Measurements from ENCODE around the gene DIPK1B. TPM values are rescaled to one million over a fixed set of nuclear protein-coding genes. Genes with fewer than 3 reads are reported as not detected.
"Not testable (repeated sequence)": the region's sequence is repeated elsewhere in the genome, so short reads cannot be mapped to it uniquely, and the experiment has no call there.

DIPK1B gene
- total and polyA plus RNA-seq, 7 experiments from 2014 or later, result 0.11 to 1.6 (median 0.46) TPM; not detected in 2

DNA sequence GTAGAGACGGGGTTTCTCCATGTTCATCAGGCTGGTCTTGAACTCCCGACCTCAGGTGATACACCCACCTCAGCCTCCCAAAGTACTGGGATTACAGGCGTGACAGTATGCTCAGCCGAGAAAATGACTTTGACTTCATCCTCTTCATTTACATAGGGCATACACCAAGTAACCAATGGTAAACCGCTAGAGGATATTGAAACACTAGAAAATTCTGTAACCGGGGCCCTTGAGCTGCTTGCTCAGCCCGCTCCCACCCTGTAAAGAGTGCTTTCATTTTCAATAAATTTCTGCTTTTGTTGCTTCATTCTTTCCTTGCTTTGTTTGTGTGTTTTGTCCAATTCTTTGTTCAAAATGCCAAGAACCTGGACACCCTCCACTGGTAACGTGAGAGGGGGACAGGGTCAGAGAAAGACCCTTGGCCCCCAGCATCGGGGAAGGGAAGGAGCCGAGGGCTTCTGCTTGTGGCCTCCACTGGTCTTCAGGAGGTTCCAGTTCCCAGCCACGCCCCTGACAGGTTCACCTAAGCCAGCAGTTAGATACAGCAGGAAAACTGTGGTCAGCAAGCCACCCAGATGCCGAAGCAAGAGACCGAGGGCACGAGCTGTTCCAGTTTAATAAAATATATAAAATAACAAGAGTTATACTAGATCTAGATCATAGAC, 53.5 kb downstream of the DIPK1B start:
- POLR2A ChIA-PET, ATAC-seq: not testable (repeated sequence)

DNA sequence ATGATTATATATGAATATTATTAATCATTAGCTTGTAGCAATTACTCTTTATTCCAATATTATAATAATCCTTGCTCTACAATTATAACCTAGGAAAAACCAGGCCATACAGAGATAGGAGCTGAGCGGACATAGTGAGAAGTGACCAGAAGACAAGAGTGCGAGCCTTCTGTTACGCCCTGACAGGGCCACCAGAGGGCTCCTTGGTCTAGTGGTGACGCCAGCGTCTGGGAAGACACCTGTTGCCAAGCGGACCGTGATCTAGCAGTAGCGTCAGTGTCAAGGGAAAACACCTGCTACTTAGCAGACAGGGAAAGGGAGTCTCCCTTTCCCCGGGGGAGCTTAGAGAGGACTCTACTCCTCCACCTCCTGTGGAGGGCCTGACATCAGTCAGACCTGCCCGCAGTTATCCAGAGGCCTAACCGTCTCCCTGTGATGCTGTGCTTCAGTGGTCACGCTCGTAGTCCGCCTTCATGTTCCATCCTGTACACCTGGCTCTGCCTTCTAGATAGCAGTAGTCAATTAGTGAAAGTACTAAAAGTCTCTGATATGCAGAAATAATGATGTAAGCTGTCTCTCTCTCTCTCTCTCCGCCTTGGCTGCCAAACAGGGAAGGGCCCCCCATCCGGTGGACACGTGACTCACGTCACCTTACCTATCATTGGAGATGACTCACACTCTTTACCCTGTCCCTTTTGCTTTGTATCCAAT, 54.2 kb downstream of the DIPK1B start:
- Mint-ChIP-seq H3K4me3 (peak overlapping the region in 2 of 10 donors; percentile 10 to 18), H3K27me3 (peaks cover 0 to 22% (median 13%) of the 10 kb centered on the region in 5 donors), H3K27ac (peak overlapping the region in 1 of 9 donors; percentile 16)
- H3K36me3 Mint-ChIP-seq; POLR2A ChIA-PET; H3K9me3 ChIP-seq (ENCODE audit: control insufficient read depth in 2 of 3, low read length in 3 of 3); H3K27me3 ChIP-seq (ENCODE audit: control insufficient read depth in 2 of 2, insufficient read depth in 2 of 2, low read length in 2 of 2); H3K9me3 Mint-ChIP-seq; CTCF ChIA-PET; intact Hi-C loops (cut with micrococcal nuclease); H3K4me1 Mint-ChIP-seq; H3K27ac ChIP-seq (ENCODE audit: low read depth, low read length); ATAC-seq; H3K4me3 ChIP-seq (ENCODE audit: low read length); H3K4me1 ChIP-seq (ENCODE audit: control insufficient read depth in 2 of 2, insufficient read depth in 2 of 2, low read length in 2 of 2); H3K36me3 ChIP-seq (ENCODE audit: control insufficient read depth in 2 of 3, insufficient read depth in 3 of 3, low read length in 3 of 3): not testable (repeated sequence)
- peak in 1 of 9 donors; percentile 51 for DNase-seq

More for the DNA sequence above, 53.5 kb downstream of the DIPK1B start:
- H3K36me3 Mint-ChIP-seq; H3K9me3 ChIP-seq (ENCODE audit: control insufficient read depth in 2 of 3, low read length in 3 of 3); H3K9me3 Mint-ChIP-seq; intact Hi-C loops (cut with micrococcal nuclease); H3K36me3 ChIP-seq (ENCODE audit: control insufficient read depth in 2 of 3, insufficient read depth in 3 of 3, low read length in 3 of 3); H3K4me3 Mint-ChIP-seq; H3K27ac Mint-ChIP-seq; H3K27ac ChIP-seq (ENCODE audit: low read depth, low read length); DNase-seq; CTCF ChIA-PET; H3K27me3 ChIP-seq (ENCODE audit: control insufficient read depth in 2 of 2, insufficient read depth in 2 of 2, low read length in 2 of 2); H3K4me3 ChIP-seq (ENCODE audit: low read length); H3K4me1 ChIP-seq (ENCODE audit: control insufficient read depth in 2 of 2, insufficient read depth in 2 of 2, low read length in 2 of 2): not testable (repeated sequence)
- Mint-ChIP-seq H3K4me1 (peaks cover 0 to 12% (median 0%) of the 10 kb centered on the region in 7 donors), H3K27me3 (peaks cover 1 to 22% (median 13%) of the 10 kb centered on the region in 5 donors)

DNA sequence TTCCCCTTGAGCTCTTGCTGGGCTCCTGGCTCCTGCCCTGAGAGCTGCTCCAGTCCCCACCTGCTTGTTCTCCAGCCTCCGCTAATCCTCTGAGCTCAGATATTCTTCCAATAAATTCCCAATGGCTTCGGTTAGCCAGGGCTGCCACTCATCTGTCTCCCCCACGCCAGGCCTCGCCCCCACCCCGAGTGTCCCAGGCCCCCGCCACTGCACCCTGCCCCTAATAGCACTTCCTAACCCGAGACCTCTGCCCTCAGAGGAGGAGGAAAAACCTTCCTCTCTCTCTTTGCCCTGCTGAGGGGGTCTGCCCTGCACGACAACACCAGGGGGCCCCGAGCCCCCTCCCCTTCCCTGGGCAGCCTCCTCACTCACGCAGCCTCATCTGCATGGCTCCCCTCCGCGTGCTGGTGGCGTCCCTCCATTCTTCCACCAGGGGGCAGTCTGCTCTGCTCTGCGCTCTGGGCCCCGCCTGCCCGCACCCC, 57.4 kb downstream of the DIPK1B start:
- ATAC-seq (peak; percentile 90), DNase-seq (peak in 7 of 9 donors; percentile 26 to 63 (median 37))
- Histone ChIP-seq H3K36me3 (ENCODE audit: control insufficient read depth in 2 of 3, insufficient read depth in 3 of 3, low read length in 3 of 3) (no peaks in the 10 kb centered on the region), H3K27ac (ENCODE audit: low read depth, low read length) (no peak overlapping the region), H3K4me3 (ENCODE audit: low read length) (no peak overlapping the region), H3K9me3 (ENCODE audit: control insufficient read depth in 2 of 3, low read length in 3 of 3) (peaks cover 0 to 10% (median 0%) of the 10 kb centered on the region in 3 experiments), H3K27me3 (ENCODE audit: control insufficient read depth in 2 of 2, insufficient read depth in 2 of 2, low read length in 2 of 2) (no peaks in the 10 kb centered on the region), H3K4me1 (ENCODE audit: control insufficient read depth in 2 of 2, insufficient read depth in 2 of 2, low read length in 2 of 2) (no peaks in the 10 kb centered on the region)
- peaks cover 0 to 22% (median 17%) of the 10 kb centered on the region in 5 donors for H3K27me3 Mint-ChIP-seq
- ChIA-PET CTCF (interaction anchor here (0.6 kb wide), 1 partner anchor 95 kb away, joined by 3 read pairs; no protein-coding TSS in a partner anchor), POLR2A (no interaction called here)
- H3K4me1 Mint-ChIP-seq, result peaks cover 0 to 10% (median 5%) of the 10 kb centered on the region in 7 donors
- peaks cover 0 to 11% (median 5%) of the 10 kb centered on the region in 11 donors for H3K9me3 Mint-ChIP-seq
- H3K36me3 Mint-ChIP-seq, result peaks cover 0 to 5% (median 0%) of the 10 kb centered on the region in 5 donors
- intact Hi-C loops (cut with micrococcal nuclease), result loop anchor here in 1 of 2 donors (2.0 kb wide), 1 partner anchor 15 kb away; no protein-coding TSS in a partner anchor
- H3K27ac Mint-ChIP-seq, result no peak overlapping the region
- H3K4me3 Mint-ChIP-seq, result peak overlapping the region in 2 of 10 donors; percentile 38 to 47

DNA sequence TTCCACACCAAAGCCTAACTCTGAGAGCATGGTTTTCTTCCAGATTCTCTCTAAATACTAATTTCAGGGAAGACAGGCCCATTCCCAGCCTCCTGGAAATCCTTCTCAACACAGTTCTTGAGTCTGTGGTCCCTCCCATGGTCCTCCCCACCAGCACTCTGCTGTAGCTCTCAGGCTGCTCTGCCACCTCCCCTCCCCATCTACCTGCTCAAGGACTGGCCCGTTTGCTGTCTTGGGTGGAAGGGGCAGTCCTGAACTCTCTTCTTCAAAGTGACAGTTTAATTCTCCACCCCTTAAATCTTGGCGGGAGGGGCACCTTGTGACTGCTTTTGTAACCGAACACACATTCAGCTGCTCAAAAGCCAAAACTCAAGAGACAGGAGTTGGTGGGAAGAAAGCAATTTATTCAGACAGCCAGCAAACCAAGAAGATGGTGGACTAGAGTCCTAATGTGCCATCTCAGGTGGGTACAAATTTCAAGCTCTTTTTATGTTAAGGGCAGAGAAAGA, 59.6 kb downstream of the DIPK1B start:
- no peaks in the 10 kb centered on the region for H3K27me3 ChIP-seq (ENCODE audit: control insufficient read depth in 2 of 2, insufficient read depth in 2 of 2, low read length in 2 of 2)
- peaks cover 0 to 11% (median 5%) of the 10 kb centered on the region in 11 donors for H3K9me3 Mint-ChIP-seq
- ATAC-seq (no peak), DNase-seq (no peak)
- no peak overlapping the region for H3K27ac ChIP-seq (ENCODE audit: low read depth, low read length)
- H3K27me3 Mint-ChIP-seq, result peaks cover 0 to 15% (median 12%) of the 10 kb centered on the region in 5 donors
- ChIA-PET CTCF (interaction anchor here (0.7 to 1.2 kb wide), 2 partner anchors 12 to 292 kb away, joined by 3 to 6 read pairs; no protein-coding TSS in a partner anchor), POLR2A (no interaction called here)
- peaks cover 0 to 5% (median 0%) of the 10 kb centered on the region in 5 donors for H3K36me3 Mint-ChIP-seq
- H3K4me1 Mint-ChIP-seq, result peaks cover 0 to 6% (median 3%) of the 10 kb centered on the region in 7 donors
- no peak overlapping the region for H3K27ac Mint-ChIP-seq
- H3K4me3 Mint-ChIP-seq, result no peak overlapping the region
- no peaks in the 10 kb centered on the region for H3K4me1 ChIP-seq (ENCODE audit: control insufficient read depth in 2 of 2, insufficient read depth in 2 of 2, low read length in 2 of 2)
- no peak overlapping the region for H3K4me3 ChIP-seq (ENCODE audit: low read length)
- H3K36me3 ChIP-seq (ENCODE audit: control insufficient read depth in 2 of 3, insufficient read depth in 3 of 3, low read length in 3 of 3), result no peaks in the 10 kb centered on the region
- peaks cover 0 to 10% (median 0%) of the 10 kb centered on the region in 3 experiments for H3K9me3 ChIP-seq (ENCODE audit: control insufficient read depth in 2 of 3, low read length in 3 of 3)
- intact Hi-C loops (cut with micrococcal nuclease), result loop anchor here in 1 of 2 donors (2.0 kb wide), 1 partner anchor 13 kb away; no protein-coding TSS in a partner anchor

DNA sequence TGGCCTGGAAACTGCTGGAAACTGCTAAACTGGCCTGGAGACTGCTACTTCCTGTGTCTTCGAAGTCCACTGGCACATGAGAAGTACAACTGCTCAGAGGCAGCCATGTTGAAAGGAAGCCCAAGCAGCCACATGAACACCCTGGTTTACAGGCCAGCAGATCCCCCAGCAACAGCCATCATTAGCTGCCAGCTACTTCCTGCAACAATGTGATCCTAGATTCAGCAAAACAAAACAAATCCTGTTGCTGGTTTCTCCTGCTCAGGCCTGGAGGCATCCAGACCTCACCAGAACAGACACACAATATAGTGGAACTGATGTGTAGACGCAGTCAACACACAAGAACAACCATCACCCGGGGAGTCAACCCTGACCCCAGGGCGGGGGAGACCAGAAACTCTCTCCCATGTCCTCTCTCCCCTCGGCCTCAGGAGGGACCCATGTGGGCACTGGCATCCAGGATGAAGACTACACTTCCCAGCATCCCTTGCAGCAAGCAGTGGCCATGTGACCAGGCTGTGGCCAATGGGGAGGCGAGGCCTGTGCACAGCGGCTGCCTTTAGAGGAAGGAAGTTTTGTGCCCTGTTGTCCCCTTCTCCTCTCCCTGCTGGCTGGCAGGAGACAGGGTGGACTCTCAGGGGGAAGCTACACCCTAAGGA, 61.1 kb downstream of the DIPK1B start:
- H3K9me3 Mint-ChIP-seq, result peaks cover 0 to 11% (median 5%) of the 10 kb centered on the region in 11 donors
- CTCF ChIA-PET, result no interaction called here

More for the DNA sequence above, 61.1 kb downstream of the DIPK1B start:
- Histone ChIP-seq H3K9me3 (ENCODE audit: control insufficient read depth in 2 of 3, low read length in 3 of 3) (peaks cover 0 to 10% (median 0%) of the 10 kb centered on the region in 3 experiments), H3K4me1 (ENCODE audit: control insufficient read depth in 2 of 2, insufficient read depth in 2 of 2, low read length in 2 of 2) (no peaks in the 10 kb centered on the region), H3K36me3 (ENCODE audit: control insufficient read depth in 2 of 3, insufficient read depth in 3 of 3, low read length in 3 of 3) (no peaks in the 10 kb centered on the region), H3K4me3 (ENCODE audit: low read length) (no peak overlapping the region), H3K27me3 (ENCODE audit: control insufficient read depth in 2 of 2, insufficient read depth in 2 of 2, low read length in 2 of 2) (no peaks in the 10 kb centered on the region), H3K27ac (ENCODE audit: low read depth, low read length) (no peak overlapping the region)
- DNase-seq, result no peak
- ATAC-seq, result peak; percentile 54
- Mint-ChIP-seq H3K27ac (no peak overlapping the region), H3K4me1 (peaks cover 0 to 6% (median 3%) of the 10 kb centered on the region in 7 donors), H3K4me3 (no peak overlapping the region), H3K27me3 (peaks cover 5 to 14% (median 13%) of the 10 kb centered on the region in 5 donors), H3K36me3 (peaks cover 0 to 5% (median 0%) of the 10 kb centered on the region in 5 donors)
- intact Hi-C loops (cut with micrococcal nuclease), result no loop called here
- POLR2A ChIA-PET, result no interaction called here
